ENCODE measurements around the gene TXNDC8.

DNA sequence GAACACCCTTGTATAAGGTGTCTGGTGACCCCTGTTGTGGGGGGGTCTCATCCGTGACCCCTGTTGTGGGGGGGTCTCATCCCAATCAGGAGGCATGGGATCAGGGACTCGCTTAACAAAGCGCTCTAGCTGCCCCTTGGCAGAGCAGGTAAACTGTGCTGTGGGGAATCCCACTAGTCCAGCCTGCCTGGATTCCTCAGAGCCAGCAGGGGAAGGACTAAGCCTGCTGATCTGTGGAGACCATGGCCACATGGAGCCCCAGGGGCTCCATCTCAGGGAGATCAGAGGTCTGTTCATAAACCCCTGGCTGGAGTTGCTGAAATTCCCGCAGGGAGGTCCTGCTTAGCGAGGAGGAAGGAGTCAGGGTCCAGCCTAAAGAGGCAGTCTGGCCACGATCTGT is 45.8 kb upstream of the TXNDC8 start:
- TF ChIP-seq, protein P1, sequence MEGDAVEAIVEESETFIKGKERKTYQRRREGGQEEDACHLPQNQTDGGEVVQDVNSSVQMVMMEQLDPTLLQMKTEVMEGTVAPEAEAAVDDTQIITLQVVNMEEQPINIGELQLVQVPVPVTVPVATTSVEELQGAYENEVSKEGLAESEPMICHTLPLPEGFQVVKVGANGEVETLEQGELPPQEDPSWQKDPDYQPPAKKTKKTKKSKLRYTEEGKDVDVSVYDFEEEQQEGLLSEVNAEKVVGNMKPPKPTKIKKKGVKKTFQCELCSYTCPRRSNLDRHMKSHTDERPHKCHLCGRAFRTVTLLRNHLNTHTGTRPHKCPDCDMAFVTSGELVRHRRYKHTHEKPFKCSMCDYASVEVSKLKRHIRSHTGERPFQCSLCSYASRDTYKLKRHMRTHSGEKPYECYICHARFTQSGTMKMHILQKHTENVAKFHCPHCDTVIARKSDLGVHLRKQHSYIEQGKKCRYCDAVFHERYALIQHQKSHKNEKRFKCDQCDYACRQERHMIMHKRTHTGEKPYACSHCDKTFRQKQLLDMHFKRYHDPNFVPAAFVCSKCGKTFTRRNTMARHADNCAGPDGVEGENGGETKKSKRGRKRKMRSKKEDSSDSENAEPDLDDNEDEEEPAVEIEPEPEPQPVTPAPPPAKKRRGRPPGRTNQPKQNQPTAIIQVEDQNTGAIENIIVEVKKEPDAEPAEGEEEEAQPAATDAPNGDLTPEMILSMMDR (IDR thresholded peaks at IDR 0.05; ENCODE audit: borderline replicate concordance, extremely low read depth, low read length, poor library complexity, severe bottlenecking), result no peak
- no peak for TF ChIP-seq EZH2 (IDR thresholded peaks at IDR 0.05; ENCODE audit: borderline replicate concordance, low read depth, low read length, severe bottlenecking)
